Measurements from ENCODE around the gene PANK2.

DNA sequence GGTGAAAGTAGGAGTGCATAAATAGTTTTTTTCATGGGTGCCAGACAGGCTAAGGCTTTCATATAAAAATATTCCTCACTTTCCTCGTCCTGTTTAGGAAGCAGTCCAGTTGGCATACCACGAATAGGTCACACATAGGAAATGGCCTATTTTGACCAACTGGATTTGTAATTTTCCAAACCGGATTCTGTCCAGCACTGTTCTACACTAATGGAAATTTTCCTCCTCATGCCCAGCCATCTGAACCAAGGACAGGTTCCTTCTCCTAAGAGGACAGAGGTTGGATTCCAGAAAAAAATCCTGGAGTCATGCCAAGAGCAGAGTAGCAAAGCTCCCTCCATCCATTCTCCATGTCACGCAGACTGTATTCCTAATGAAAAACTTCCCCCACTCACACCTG is 43.1 kb downstream of the PANK2 start:
- TF ChIP-seq, protein P1, sequence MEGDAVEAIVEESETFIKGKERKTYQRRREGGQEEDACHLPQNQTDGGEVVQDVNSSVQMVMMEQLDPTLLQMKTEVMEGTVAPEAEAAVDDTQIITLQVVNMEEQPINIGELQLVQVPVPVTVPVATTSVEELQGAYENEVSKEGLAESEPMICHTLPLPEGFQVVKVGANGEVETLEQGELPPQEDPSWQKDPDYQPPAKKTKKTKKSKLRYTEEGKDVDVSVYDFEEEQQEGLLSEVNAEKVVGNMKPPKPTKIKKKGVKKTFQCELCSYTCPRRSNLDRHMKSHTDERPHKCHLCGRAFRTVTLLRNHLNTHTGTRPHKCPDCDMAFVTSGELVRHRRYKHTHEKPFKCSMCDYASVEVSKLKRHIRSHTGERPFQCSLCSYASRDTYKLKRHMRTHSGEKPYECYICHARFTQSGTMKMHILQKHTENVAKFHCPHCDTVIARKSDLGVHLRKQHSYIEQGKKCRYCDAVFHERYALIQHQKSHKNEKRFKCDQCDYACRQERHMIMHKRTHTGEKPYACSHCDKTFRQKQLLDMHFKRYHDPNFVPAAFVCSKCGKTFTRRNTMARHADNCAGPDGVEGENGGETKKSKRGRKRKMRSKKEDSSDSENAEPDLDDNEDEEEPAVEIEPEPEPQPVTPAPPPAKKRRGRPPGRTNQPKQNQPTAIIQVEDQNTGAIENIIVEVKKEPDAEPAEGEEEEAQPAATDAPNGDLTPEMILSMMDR (conservative IDR thresholded peaks at IDR 0.05; ENCODE audit: low read depth, low read length), result no peak
- TF ChIP-seq EZH2 (IDR thresholded peaks at IDR 0.05; ENCODE audit: borderline replicate concordance, low read depth, low read length, poor library complexity, severe bottlenecking), result no peak

Measured in A673 (cell line).